Erythroblast (primary cell): ENCODE results near the gene RFPL1.

Source experiments
- GATA1 ChIP-seq: IDR thresholded peaks from 2 replicates; pipeline ENCODE4 v1.6.1; 2011; ENCODE audit warnings: low read depth, mild to moderate bottlenecking, control low read depth, low read length, moderate library complexity
- POLR2A ChIP-seq: IDR thresholded peaks from 2 replicates; pipeline ENCODE4 v1.6.1; 2011; ENCODE audit warnings: mild to moderate bottlenecking, low read length

- TF ChIP-seq POLR2A, result no peak
- TF ChIP-seq GATA1, result no peak
Measured at GRCh38 chr22:29470159-29470855, 31.9 kb downstream of the RFPL1 start.
